NOMO-1 treated with dmso at 0.1 percent for 144 hours (cell line): ENCODE data around the gene PRCD.

Experiments used
- DNase-seq: peaks from one replicate; lab custom pipeline; 2025; ENCODE audit not compliant: unreplicated experiment; lab: John Stamatoyannopoulos, UW

Gene PRCD

DNA sequence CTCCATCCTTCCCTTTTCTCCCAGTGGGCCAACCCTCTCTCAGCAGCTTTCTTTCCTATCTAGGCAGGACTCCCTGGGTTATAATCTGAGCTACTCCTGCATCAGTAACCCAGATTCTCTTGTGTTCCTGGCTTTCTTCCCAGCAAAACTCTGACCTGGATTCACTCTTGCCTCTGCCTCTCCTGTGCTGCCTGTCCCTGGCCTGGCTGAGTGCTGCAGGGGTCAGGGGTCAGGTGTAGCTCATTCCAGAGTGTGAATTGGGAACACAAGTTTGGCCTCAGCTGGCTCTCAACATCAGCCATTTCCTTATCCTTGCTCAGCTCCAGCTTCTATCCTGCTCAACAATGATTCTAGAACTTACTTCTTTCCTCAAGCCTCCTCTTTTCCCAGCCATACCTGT is 48.3 kb downstream of the PRCD start:
- DNase-seq = no peak

DNA sequence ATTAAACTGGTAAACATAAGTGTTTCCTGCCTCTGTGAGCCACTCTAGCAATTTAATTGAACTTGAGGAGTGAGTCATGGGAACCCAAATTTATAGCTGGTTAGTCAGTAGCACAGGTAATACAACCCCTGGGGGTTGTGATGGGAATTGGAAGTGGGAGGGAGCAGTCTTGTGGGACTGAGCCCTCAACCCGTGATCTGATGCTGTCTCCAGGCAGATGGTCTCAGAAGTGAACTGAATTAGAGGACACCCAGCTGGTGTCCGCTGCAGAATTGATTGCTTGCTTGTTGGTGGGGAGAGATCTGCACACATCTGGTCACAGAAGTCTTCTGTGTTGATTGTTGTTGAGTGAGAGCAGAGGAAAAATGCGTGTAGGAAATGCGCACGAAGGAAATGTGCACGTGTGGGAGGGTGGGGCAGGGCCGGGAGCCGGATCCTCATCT is 53.6 kb downstream of the PRCD start:
- DNase-seq = no peak

DNA sequence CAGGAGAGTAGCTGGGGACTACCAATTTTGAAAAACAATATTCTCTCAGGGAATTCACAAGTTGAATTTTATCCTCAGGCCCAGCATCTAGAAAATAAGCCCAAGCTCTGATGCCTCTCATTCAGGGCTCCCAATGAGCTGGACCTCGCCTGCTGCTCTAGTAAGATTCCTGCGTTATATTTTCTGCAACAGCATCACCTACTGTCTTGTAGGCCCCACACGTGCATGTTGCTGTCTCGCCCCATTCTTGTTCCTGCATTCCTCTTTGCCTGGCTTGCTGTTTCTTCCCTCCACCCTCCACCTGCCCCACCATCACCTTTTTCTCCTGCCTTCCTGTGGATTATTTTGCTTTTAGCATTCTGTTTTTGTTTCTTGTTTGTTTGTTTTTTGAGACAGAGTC is 54.1 kb downstream of the PRCD start:
- DNase-seq = no peak

DNA sequence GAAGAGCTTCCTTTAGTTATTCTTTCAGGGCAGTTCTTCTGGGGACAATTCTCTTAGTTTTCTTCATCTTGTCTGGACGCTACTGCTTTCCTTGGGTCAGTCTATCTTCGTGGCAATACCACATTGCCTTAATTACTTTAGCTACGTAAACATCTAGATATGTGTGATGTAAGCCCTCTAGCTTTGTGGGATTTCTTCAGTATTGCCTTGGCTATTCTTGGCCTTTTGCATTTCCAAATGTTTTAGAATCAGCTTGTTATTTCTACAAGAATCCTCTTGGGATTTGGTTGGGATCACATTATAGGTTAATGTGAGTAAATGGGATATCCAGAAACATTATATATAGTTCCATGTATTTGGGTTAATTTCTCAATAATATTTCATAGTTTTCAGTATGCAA is 54.8 kb downstream of the PRCD start:
- DNase-seq = no peak
